D721Med (cell line): ENCODE data around the gene CD79B.
A peak's percentile ranks its signal among the peaks of the same experiment; 100 is the strongest.
"Not testable (repeated sequence)": the region's sequence is repeated elsewhere in the genome, so short reads cannot be mapped to it uniquely, and the experiment has no call there.

Experiments
- DNase-seq: peaks from one replicate; pipeline ENCODE4 v3.0.0; 2011; ENCODE audit warnings: low spot score; ENCODE audit not compliant: insufficient read length
- FAIRE-seq: peaks from 2 replicates; lab custom pipeline; 2011; peaks lifted over from hg19 to GRCh38; lab: Jason Lieb, UNC
- TF ChIP-seq, protein P1 (sequence below): IDR thresholded peaks from 2 replicates; pipeline ENCODE4 v1.5.1; 2012; ENCODE audit warnings: mild to moderate bottlenecking, control low read depth; ENCODE audit not compliant: insufficient read depth; ENCODE audit errors: missing control alignments

The CD79B gene

DNA sequence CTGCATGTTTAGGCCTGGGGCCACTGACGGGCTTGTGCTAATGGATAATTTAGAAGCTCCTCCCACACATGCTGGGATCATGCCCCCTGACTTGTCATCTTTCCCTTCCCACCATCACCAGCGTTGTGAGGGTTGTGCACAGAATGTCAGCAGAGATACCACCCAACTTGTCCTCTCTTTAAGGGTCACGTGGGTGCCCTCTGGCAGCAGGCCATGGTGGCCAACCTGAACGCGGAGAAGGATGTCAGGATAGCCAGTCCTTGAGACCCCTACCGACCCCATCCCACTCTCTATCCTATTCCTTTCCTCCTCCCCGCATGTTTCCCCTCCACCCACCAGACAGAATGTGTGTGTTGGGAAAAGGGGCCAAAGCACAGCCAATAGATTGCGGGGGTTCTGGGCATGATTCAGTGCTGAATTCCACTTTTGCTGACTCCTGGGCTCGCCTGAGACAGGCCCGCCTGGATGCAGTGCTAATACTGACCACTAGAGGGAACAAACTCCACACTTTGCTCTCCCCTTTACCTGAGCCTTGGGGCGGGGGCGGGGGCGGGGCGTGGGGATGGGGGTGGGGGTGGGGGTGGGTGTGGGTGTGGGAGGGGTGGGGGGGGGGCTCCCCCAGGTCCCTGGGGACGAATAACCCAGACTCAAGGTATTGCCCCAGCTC is 50.1 kb downstream of the CD79B start, which contains the start of gene GH2:
Gene GH2 (minus strand): TSS at position 10 of the 667 bp plus-strand sequence. CDS start 143 bp downstream, outside the sequence.
- FAIRE-seq (no peak), DNase-seq (peak; percentile 72)
- TF ChIP-seq, protein P1, sequence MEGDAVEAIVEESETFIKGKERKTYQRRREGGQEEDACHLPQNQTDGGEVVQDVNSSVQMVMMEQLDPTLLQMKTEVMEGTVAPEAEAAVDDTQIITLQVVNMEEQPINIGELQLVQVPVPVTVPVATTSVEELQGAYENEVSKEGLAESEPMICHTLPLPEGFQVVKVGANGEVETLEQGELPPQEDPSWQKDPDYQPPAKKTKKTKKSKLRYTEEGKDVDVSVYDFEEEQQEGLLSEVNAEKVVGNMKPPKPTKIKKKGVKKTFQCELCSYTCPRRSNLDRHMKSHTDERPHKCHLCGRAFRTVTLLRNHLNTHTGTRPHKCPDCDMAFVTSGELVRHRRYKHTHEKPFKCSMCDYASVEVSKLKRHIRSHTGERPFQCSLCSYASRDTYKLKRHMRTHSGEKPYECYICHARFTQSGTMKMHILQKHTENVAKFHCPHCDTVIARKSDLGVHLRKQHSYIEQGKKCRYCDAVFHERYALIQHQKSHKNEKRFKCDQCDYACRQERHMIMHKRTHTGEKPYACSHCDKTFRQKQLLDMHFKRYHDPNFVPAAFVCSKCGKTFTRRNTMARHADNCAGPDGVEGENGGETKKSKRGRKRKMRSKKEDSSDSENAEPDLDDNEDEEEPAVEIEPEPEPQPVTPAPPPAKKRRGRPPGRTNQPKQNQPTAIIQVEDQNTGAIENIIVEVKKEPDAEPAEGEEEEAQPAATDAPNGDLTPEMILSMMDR, result peak; percentile 55

DNA sequence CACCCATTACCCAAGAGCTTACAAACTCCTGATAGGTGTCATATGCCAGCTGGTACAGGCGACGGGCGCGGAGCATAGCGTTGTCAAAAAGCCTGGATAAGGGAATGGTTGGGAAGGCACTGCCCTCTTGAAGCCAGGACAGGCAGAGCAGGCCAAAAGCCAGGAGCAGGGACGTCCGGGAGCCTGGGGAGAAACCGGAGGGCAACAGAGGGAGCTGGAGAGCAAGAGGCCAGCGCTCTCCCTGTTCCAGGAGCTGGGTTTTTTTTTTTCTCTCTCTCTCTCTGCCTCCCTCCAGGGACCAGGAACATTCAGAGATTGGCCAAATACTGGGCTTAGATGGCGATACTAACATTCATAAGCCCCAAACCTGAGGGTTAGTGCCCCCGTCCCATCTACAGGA is 50.8 kb downstream of the CD79B start:
- FAIRE-seq, DNase-seq: not testable (repeated sequence)

DNA sequence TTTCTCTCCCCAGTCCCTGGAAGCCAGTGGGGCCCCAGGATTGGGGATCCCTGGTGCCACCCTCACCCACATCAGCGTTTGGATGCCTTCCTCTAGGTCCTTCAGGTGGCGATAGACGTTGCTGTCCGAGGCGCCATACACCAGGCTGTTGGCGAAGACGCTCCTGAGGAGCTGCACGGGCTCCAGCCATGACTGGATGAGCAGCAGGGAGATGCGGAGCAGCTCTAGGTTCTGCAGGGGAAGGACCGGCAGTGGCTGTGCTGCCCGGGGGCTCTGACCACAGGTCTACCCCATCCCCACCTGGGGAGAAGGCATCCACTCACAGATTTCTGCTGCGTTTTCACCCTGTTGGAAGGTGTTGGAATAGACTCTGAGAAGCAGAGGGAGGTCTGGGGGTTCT is 51.4 kb downstream of the CD79B start:
- FAIRE-seq (no peak), DNase-seq (no peak)
- TF ChIP-seq, protein P1, result no peak
